ENCODE measurements around the gene RHO. TPM values are rescaled to one million over a fixed set of nuclear protein-coding genes. Genes with fewer than 3 reads are reported as not detected.

The RHO gene
- total and polyA plus RNA-seq, 10 of the 15 experiments (the other 5 are each of a cell fraction or from before 2014, with no cell fraction given): not detected

- no peak for TF ChIP-seq MAX (IDR thresholded peaks at IDR 0.05; ENCODE audit: low read depth, low read length)
- TF ChIP-seq PBX3 (IDR thresholded peaks at IDR 0.05; ENCODE audit: insufficient replicate concordance, low read depth, low read length): no peak
- TF ChIP-seq EP300 (IDR thresholded peaks at IDR 0.05; ENCODE audit: borderline replicate concordance in 1 of 2, control insufficient read depth in 1 of 2, low read depth in 2 of 2, low read length in 2 of 2): no peak
- no peak for TF ChIP-seq ZBTB4 (CRISPR knock-in tag; IDR thresholded peaks at IDR 0.05)
- no peak for TF ChIP-seq HDAC6 (IDR thresholded peaks at IDR 0.05; ENCODE audit: unreplicated experiment)
- no peak for TF ChIP-seq IRF5 (IDR thresholded peaks at IDR 0.05; ENCODE audit: borderline replicate concordance)
- TF ChIP-seq RAD51 (IDR thresholded peaks at IDR 0.05): no peak
- TF ChIP-seq POU2F2 (IDR thresholded peaks at IDR 0.05; ENCODE audit: borderline replicate concordance, low read depth, low read length): no peak
- TF ChIP-seq TCF7 (IDR thresholded peaks at IDR 0.05; ENCODE audit: borderline replicate concordance): no peak
- no peak for TF ChIP-seq ZNF687 (IDR thresholded peaks at IDR 0.05)
Measured at GRCh38 chr3:129532261-129532660, 3.8 kb downstream of the RHO start (continued).

All from GM12878 (cell line).